Measurements from ENCODE around the gene GPR35. TPM values are rescaled to one million over a fixed set of nuclear protein-coding genes. Genes with fewer than 3 reads are reported as not detected.
"Not testable (repeated sequence)": the region's sequence is repeated elsewhere in the genome, so short reads cannot be mapped to it uniquely, and the experiment has no call there.

The GPR35 gene
- total RNA-seq, 1 donor from 2014 or later: 2.2 TPM

DNA sequence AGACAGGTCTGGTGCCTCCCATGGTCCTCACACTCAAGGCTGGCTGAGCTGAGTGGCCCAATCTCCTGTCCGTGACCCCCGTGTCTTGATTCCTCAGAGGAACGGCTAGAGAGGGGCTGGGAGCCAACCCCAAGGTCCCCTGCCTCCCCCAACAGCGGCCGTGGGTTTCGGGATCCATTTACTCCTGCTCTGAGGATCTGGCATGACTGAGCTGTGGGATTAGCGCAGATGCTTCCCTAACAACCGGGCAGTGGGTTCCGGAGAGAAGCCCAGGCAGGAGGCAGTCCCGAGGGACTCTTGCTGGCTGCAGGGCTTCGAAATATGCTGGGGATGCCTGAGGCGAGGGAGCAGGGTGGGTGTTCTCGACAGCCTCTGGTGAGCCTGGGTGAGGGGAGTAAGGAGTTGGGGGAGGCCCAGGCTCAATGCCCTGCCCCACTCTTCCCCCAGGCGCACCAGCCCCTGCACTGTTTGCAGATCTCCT is 18.9 kb downstream of the GPR35 start:
- DNase-seq (ENCODE audit: missing footprints) (peak; percentile 37), ATAC-seq (no peak)
- intact Hi-C loops (cut with DNase I): no loop called here

- ATAC-seq (no peak), DNase-seq (ENCODE audit: missing footprints) (no peak)
- intact Hi-C loops (cut with DNase I): no loop called here
Observed at GRCh38 chr2:240644859-240645301, 19.6 kb downstream of the GPR35 start.

DNA sequence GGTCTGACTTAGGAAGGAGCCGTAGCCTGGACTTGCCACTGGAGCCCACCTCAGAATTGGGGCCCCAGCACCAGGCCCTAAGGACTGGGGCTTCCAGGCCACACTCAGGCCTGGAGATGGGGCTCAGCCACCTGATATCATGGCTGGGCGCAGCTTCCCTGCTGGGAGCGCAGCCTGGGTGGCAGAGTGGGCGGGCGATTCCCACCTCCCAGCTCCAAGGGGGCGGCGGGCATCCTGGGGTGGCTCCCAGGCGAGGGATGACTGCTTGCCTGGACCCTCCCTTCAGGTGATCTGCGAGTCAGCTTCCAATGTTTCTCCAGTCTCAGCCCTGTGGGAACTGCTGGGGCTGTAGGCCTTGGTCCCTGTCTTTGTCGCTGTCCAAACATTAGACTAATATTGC is 20.1 kb downstream of the GPR35 start:
- DNase-seq (ENCODE audit: missing footprints) (peak; percentile 21), ATAC-seq (no peak)

DNA sequence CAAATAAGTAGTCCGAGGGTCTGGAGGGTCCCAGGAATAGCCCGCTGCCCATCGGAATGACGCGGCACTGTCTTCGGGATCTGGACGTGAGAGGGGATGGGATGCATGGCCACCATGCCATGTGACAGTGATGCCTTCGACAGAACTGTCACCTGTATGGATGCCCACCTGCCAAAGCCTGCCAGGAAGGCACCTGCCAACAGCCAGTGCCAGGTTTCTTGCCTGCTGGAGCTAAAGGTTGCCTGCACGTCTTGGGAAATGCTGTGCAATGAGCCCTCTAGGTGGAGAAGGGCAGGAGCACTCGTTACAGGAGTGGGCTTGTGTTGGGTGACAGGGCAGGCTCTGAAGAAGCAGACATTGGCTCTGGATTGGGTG is 20.5 kb downstream of the GPR35 start:
- intact Hi-C loops (cut with DNase I): no loop called here
- DNase-seq (ENCODE audit: missing footprints): no peak
- ATAC-seq: no peak

More for the DNA sequence above, 20.1 kb downstream of the GPR35 start:
- intact Hi-C loops (cut with DNase I): no loop called here

- intact Hi-C loops (cut with DNase I): no loop called here
- DNase-seq (ENCODE audit: missing footprints): peak; percentile 22
- ATAC-seq: no peak
Observed at GRCh38 chr2:240646176-240646899, 21.1 kb downstream of the GPR35 start.

DNA sequence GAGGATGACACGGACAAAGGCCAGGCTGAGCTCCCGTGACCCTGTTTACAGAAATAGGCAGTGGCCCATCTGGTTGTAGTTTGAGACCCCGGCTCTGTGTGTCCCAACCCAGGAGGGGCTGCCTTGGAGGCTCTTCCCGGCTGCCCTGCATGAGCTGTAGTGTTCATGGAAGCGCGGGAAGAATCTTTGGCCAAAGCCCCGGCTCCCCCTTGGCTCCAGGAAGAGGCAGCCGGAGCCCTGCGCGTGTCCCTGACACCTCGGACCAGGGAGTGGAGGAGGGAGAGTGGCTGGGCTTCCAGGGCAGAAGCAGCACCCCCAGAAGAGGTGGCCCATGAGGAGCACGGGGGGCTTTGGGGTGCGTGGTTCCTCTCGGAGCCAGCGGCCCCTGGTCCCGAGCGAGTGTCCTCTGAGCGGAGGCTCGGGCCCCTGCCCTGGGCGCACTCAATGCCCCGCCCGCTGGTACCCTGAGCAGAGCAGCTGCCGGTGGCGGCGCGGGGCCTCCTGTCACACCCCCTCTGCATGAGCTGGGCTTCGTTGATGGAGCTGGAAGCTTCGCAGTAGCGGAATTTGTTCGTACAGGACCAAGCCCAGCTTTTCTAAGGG is 21.7 kb downstream of the GPR35 start:
- DNase-seq (ENCODE audit: missing footprints): no peak
- intact Hi-C loops (cut with DNase I): no loop called here
- ATAC-seq: no peak

GRCh38 chr2:240647503-240648154 is 22.3 kb downstream of the GPR35 start:
- intact Hi-C loops (cut with DNase I): no loop called here
- DNase-seq (ENCODE audit: missing footprints) (no peak), ATAC-seq (no peak)

DNA sequence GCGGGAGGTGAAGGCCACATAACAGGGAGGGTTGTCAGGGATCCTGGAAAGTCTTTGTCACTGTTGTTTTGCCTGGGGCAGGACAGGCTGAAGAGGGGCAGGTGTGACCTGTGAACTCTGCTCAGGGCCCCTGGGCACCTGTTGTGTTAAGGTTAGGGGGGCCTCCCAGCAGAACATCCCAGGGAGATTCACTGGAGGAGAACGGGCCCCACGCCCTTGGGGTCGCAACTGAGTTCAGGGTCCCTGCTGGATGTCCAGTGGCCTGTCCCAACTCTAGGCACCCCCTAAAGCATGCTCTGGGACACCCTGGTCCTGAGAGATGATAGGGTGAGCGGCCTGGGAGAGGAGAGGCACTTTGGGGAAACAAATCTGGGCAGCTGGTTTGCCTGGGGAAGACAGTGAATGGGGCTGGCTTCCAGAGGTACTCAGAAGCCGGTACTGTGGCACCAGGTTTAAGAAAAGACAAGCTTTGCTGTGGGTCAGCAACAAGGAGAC is 22.9 kb downstream of the GPR35 start:
- ATAC-seq (no peak), DNase-seq (ENCODE audit: missing footprints) (no peak)
- intact Hi-C loops (cut with DNase I): no loop called here

GRCh38 chr2:240648650-240649275 is 23.5 kb downstream of the GPR35 start:
- no peak for ATAC-seq
- DNase-seq (ENCODE audit: missing footprints): no peak
- intact Hi-C loops (cut with DNase I): no loop called here

GRCh38 chr2:240649331-240649730 is 24.1 kb downstream of the GPR35 start:
- DNase-seq (ENCODE audit: missing footprints) (no peak), ATAC-seq (no peak)
- intact Hi-C loops (cut with DNase I): no loop called here

- DNase-seq (ENCODE audit: missing footprints) (no peak), ATAC-seq (no peak)
- intact Hi-C loops (cut with DNase I): no loop called here
Observed at GRCh38 chr2:240650254-240650965, 25.1 kb downstream of the GPR35 start.

DNA sequence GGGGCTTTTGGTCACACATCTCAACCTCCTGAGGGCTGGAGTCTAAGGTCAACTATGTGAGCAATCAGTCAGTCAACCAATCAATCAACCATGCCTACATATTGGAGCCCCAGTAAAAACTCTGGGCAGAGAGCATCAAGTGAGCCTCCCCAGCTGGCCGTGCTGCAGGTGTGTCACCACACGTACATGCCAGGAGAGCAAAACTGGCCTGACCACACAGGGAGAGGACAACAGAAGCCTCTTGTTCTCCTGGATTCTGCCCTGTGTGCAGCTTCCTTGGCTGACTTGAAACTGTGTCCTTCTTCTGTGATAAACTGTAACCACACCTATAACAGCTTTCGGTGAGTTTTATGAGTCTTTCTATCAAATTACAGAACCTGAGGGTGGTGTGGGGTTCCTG is 25.9 kb downstream of the GPR35 start:
- intact Hi-C loops (cut with DNase I): no loop called here
- ATAC-seq (no peak), DNase-seq (ENCODE audit: missing footprints) (no peak)

- DNase-seq (ENCODE audit: missing footprints) (no peak), ATAC-seq (no peak)
- intact Hi-C loops (cut with DNase I): no loop called here
Observed at GRCh38 chr2:240655931-240656886, 30.9 kb downstream of the GPR35 start.

- ATAC-seq; DNase-seq (ENCODE audit: missing footprints); intact Hi-C loops (cut with DNase I): not testable (repeated sequence)
Observed at GRCh38 chr2:240659883-240660282, 34.6 kb downstream of the GPR35 start.

DNA sequence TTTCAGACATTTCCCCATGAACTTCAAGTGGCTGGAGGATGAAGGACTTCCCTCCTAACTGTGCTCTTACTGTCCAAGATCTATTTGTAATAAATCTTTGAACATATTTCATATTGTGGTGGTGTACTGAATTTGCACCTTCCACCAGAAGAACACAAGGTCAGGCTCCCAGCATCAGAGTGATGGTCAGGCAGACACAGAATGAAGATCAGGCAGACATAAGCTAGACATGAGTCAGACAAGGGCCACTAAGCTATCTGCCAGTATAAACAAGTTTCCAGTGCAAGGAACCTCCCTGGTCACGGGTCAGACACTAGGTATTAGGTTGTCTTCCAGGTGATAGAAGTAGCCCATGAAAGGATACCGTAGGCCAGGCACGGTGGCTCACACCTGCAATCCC is 37.4 kb downstream of the GPR35 start:
- intact Hi-C loops (cut with DNase I): no loop called here
- ATAC-seq: no peak
- DNase-seq (ENCODE audit: missing footprints): no peak

DNA sequence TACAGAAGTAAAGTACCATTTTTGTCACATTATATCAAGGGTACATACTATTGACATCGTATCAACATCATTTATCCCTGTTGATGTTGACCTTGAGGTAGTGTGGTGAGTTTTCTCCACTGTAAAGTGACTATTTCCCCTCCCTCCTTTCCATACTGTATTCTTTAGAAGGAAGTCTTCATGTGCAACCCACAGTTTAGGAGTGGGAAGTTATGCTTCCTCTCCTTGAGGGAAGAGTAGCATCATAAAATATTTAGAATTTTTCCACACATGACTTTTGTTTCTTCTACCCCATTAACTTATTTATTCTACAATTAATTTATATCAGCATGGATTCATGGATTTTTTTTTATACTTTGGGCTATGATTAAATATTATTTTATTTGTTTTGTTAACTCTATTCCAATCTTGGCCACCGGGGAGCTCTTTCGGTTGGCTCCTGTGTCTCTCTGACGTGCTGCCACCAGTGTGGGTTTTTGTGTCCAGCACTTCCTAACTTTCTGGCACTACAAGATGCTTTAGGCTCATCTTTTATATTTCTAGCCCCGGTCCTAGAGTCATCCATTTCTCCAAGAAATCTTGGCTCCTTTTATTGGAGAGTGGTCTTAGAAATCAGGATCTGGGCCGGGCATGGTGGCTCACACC is 38.4 kb downstream of the GPR35 start:
- intact Hi-C loops (cut with DNase I): no loop called here
- no peak for ATAC-seq
- DNase-seq (ENCODE audit: missing footprints): no peak

GRCh38 chr2:240664622-240665021 is 39.3 kb downstream of the GPR35 start:
- ATAC-seq (no peak), DNase-seq (ENCODE audit: missing footprints) (no peak)
- intact Hi-C loops (cut with DNase I): no loop called here
